ENCODE measurements around the gene PLCH2. TPM values are rescaled to one million over a fixed set of nuclear protein-coding genes. Genes with fewer than 3 reads are reported as not detected.

Gene PLCH2
- total RNA-seq, 2 experiments from 2014 or later, result 2.9 to 6.0 TPM

DNA sequence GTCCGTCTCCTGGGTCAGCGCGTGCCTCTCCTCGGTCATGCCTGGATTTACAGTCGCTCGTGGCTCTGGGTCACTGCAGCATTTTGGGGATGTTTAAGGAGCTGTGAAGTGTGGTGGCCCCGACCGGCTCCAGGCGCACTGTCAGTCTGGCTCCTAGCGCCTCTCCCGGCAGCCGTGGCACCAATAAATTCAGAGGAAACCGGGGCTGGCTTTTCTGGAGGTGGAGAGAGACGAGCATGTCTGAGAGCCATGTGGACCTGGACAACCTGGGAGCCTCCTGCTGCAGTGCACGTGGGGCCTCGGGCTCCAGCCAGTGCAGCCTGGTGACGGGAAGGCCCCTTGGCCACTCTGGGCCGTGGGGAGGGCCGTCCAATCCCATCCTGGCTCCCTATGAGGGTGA is 17.1 kb downstream of the PLCH2 start:
- peaks cover 29% of the 10 kb centered on the region for H3K4me1 Mint-ChIP-seq (ENCODE audit: low read depth)
- no peaks in the 10 kb centered on the region for H3K27me3 Mint-ChIP-seq
- intact Hi-C loops (cut with micrococcal nuclease), result no loop called here
- no peak overlapping the region for H3K4me3 Mint-ChIP-seq
- ATAC-seq, result no peak
- no peak overlapping the region for H3K27ac Mint-ChIP-seq
- no peaks in the 10 kb centered on the region for H3K36me3 Mint-ChIP-seq (ENCODE audit: low read depth)
- peaks cover 6% of the 10 kb centered on the region for H3K9me3 Mint-ChIP-seq
- TF ChIP-seq CTCF (IDR thresholded peaks at IDR 0.05), result no peak
- DNase-seq, result no peak
- ChIA-PET CTCF (no interaction called here), POLR2A (interaction anchor here (1.1 to 1.2 kb wide), 2 partner anchors 9 to 92 kb away, joined by 3 to 4 read pairs; no protein-coding TSS in a partner anchor)

- ATAC-seq (peak; percentile 49), DNase-seq (peak; percentile 36)
- Mint-ChIP-seq H3K4me3 (no peak overlapping the region), H3K9me3 (peaks cover 4% of the 10 kb centered on the region), H3K4me1 (ENCODE audit: low read depth) (peaks cover 29% of the 10 kb centered on the region), H3K27me3 (no peaks in the 10 kb centered on the region), H3K36me3 (ENCODE audit: low read depth) (no peaks in the 10 kb centered on the region), H3K27ac (peak overlapping the region; percentile 57)
- intact Hi-C loops (cut with micrococcal nuclease), result no loop called here
- POLR2A ChIA-PET, result interaction anchor here (1.1 to 1.2 kb wide), 3 partner anchors 9 to 92 kb away, joined by 3 to 4 read pairs (median 3); no protein-coding TSS in a partner anchor
- CTCF ChIA-PET, result interaction anchor here (0.9 kb wide), 1 partner anchor 79 kb away, joined by 3 read pairs; no protein-coding TSS in a partner anchor
- no peak for TF ChIP-seq CTCF (IDR thresholded peaks at IDR 0.05)
Observed at GRCh38 chr1:2493691-2494322, 17.7 kb downstream of the PLCH2 start.

- intact Hi-C loops (cut with micrococcal nuclease), result no loop called here
- ATAC-seq (no peak), DNase-seq (peak; percentile 33)
- Mint-ChIP-seq H3K9me3 (no peaks in the 10 kb centered on the region), H3K27ac (no peak overlapping the region), H3K27me3 (no peaks in the 10 kb centered on the region), H3K4me3 (no peak overlapping the region), H3K4me1 (ENCODE audit: low read depth) (peaks cover 33% of the 10 kb centered on the region), H3K36me3 (ENCODE audit: low read depth) (no peaks in the 10 kb centered on the region)
- ChIA-PET POLR2A (interaction anchor here (1.1 to 1.2 kb wide), 3 partner anchors 8 to 50 kb away, joined by 3 to 4 read pairs (median 3); no protein-coding TSS in a partner anchor), CTCF (interaction anchor here (0.9 kb wide), 1 partner anchor 79 kb away, joined by 3 read pairs; no protein-coding TSS in a partner anchor)
- no peak for TF ChIP-seq CTCF (IDR thresholded peaks at IDR 0.05)
Observed at GRCh38 chr1:2494323-2494693, 18.2 kb downstream of the PLCH2 start.

GRCh38 chr1:2495026-2495425 is 18.9 kb downstream of the PLCH2 start:
- POLR2A ChIA-PET, result interaction anchor here (1.2 kb wide), 1 partner anchor 11 kb away, joined by 4 read pairs; no protein-coding TSS in a partner anchor
- Mint-ChIP-seq H3K36me3 (ENCODE audit: low read depth) (no peaks in the 10 kb centered on the region), H3K4me3 (no peak overlapping the region), H3K9me3 (no peaks in the 10 kb centered on the region), H3K4me1 (ENCODE audit: low read depth) (peaks cover 40% of the 10 kb centered on the region), H3K27ac (no peak overlapping the region), H3K27me3 (no peaks in the 10 kb centered on the region)
- intact Hi-C loops (cut with micrococcal nuclease), result no loop called here
- no peak for TF ChIP-seq CTCF (IDR thresholded peaks at IDR 0.05)
- CTCF ChIA-PET, result no interaction called here
- ATAC-seq, result no peak
- DNase-seq, result no peak

DNA sequence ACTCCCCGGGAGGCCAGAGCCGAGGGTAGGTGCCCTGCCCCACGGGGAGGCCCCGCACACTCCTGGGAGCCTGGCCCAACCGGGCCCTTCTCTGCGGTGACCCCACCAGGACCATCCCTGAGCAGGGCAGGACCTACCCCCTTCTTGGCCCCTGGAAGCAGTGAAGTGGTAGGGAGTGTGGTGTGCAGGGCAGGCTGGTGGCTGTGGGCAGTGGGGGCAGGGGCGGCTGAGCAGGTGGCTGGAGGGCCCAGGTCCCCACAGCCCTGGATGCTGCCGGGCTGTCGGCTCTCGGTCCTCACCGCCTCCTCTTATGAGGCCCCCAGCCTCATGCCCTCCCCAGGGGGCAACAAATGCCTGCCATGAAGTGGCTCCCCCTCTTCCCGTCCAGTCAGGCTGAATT is 19.5 kb downstream of the PLCH2 start:
- Mint-ChIP-seq H3K36me3 (ENCODE audit: low read depth) (no peaks in the 10 kb centered on the region), H3K9me3 (no peaks in the 10 kb centered on the region), H3K4me1 (ENCODE audit: low read depth) (peaks cover 45% of the 10 kb centered on the region), H3K27ac (no peak overlapping the region), H3K27me3 (no peaks in the 10 kb centered on the region), H3K4me3 (no peak overlapping the region)
- no peak for TF ChIP-seq CTCF (IDR thresholded peaks at IDR 0.05)
- ATAC-seq, result no peak
- CTCF ChIA-PET, result no interaction called here
- DNase-seq, result no peak
- POLR2A ChIA-PET, result interaction anchor here (1.2 kb wide), 1 partner anchor 10 kb away, joined by 4 read pairs; no protein-coding TSS in a partner anchor
- intact Hi-C loops (cut with micrococcal nuclease), result no loop called here
